T-helper 2 cell treated with Interferon-gamma antibody and Interleukin-4, amounts not matched to agents 100 ng/mL and 5 ng/mL, for 36 hours (primary cell): Measurements from ENCODE around the gene ENO4. TPM values are rescaled to one million over a fixed set of nuclear protein-coding genes. Genes with fewer than 3 reads are reported as not detected.

Source experiments
- intact Hi-C: fragments of 100-400 bp; cut with micrococcal nuclease; formaldehyde crosslinking; loops from one replicate; pipeline ENCODE4 v1.15.1; 2023
- total RNA-seq: library from RNA; stranded (reverse); gene quantifications from 2 replicates; pipeline ENCODE4 v1.2.3, GENCODE V29; 2022

Gene ENO4
- total RNA-seq, 1 donor from 2014 or later, result not detected

- intact Hi-C loops, result no loop called here
These were observed 18.9 kb downstream of the ENO4 start for GRCh38 chr10:116868198-116868676.

- intact Hi-C loops, result no loop called here
These were observed 19.4 kb downstream of the ENO4 start for GRCh38 chr10:116868722-116869121.

GRCh38 chr10:116870949-116871348 lies 21.6 kb downstream of the ENO4 start:
- intact Hi-C loops, result no loop called here

GRCh38 chr10:116873134-116873533 lies 23.8 kb downstream of the ENO4 start:
- intact Hi-C loops, result no loop called here

GRCh38 chr10:116875897-116876296 lies 26.6 kb downstream of the ENO4 start:
- intact Hi-C loops, result no loop called here

- intact Hi-C loops, result no loop called here
These were observed 28.1 kb downstream of the ENO4 start for GRCh38 chr10:116877391-116877790.

GRCh38 chr10:116878123-116878522 lies 28.8 kb downstream of the ENO4 start:
- intact Hi-C loops, result no loop called here

- intact Hi-C loops, result no loop called here
These were observed 30.5 kb downstream of the ENO4 start for GRCh38 chr10:116879817-116880216.

GRCh38 chr10:116880716-116881482 lies 31.6 kb downstream of the ENO4 start:
- intact Hi-C loops, result no loop called here

GRCh38 chr10:116882639-116883038 lies 33.3 kb downstream of the ENO4 start:
- intact Hi-C loops, result no loop called here

GRCh38 chr10:116886772-116887171 lies 37.5 kb downstream of the ENO4 start:
- intact Hi-C loops, result no loop called here

GRCh38 chr10:116888380-116889055 lies 39.2 kb downstream of the ENO4 start:
- intact Hi-C loops, result no loop called here

- intact Hi-C loops, result no loop called here
These were observed 39.8 kb downstream of the ENO4 start for GRCh38 chr10:116889066-116889465.

GRCh38 chr10:116891208-116891607 lies 41.9 kb downstream of the ENO4 start:
- intact Hi-C loops, result no loop called here

GRCh38 chr10:116892907-116893685 lies 43.8 kb downstream of the ENO4 start:
- intact Hi-C loops, result no loop called here

GRCh38 chr10:116893686-116894037 lies 44.4 kb downstream of the ENO4 start:
- intact Hi-C loops, result no loop called here

GRCh38 chr10:116899626-116900025 lies 50.3 kb downstream of the ENO4 start:
- intact Hi-C loops, result no loop called here

- intact Hi-C loops, result no loop called here
These were observed 56.5 kb downstream of the ENO4 start for GRCh38 chr10:116905845-116906210.

- intact Hi-C loops, result no loop called here
These were observed 58.1 kb downstream of the ENO4 start for GRCh38 chr10:116907245-116907987.

- intact Hi-C loops, result no loop called here
These were observed 60.0 kb downstream of the ENO4 start for GRCh38 chr10:116909307-116909706.

GRCh38 chr10:116910910-116911309 lies 61.6 kb downstream of the ENO4 start:
- intact Hi-C loops, result no loop called here
